ENCODE results near the gene SLC39A6.

- TF ChIP-seq CTCF (IDR thresholded peaks at IDR 0.05; ENCODE audit: poor library complexity, severe bottlenecking) (no peak), EZH2 (IDR thresholded peaks at IDR 0.05; ENCODE audit: borderline replicate concordance, insufficient read depth, low read length, poor library complexity, severe bottlenecking) (no peak), POLR2AphosphoS5 (IDR thresholded peaks at IDR 0.05) (no peak), RAD21 (conservative IDR thresholded peaks at IDR 0.05) (no peak), TAF1 (IDR thresholded peaks at IDR 0.05; ENCODE audit: low read depth) (no peak), REST (IDR thresholded peaks at IDR 0.05; ENCODE audit: borderline replicate concordance) (no peak)
Observed at GRCh38 chr18:36088256-36088655, 40.9 kb downstream of the SLC39A6 start.
